Fibroblast of pulmonary artery (primary cell): ENCODE data around the gene HAUS5.

Experiments
- DNase-seq: peaks from one replicate; pipeline ENCODE4 v3.0.0-alpha.2; 2010; ENCODE audit warnings: low read depth
- H3K4me3 ChIP-seq: replicated peaks from 2 replicates; pipeline ENCODE4 v1.5.1; 2011; ENCODE audit warnings: low read depth, mild to moderate bottlenecking, control low read depth, low read length, moderate library complexity
- TF ChIP-seq, protein P1 (sequence below): IDR thresholded peaks from 2 replicates; pipeline ENCODE4 v1.5.1; 2011; ENCODE audit warnings: mild to moderate bottlenecking, control low read depth, low read length, inconsistent platforms; ENCODE audit errors: missing control alignments

HAUS5 gene

DNA sequence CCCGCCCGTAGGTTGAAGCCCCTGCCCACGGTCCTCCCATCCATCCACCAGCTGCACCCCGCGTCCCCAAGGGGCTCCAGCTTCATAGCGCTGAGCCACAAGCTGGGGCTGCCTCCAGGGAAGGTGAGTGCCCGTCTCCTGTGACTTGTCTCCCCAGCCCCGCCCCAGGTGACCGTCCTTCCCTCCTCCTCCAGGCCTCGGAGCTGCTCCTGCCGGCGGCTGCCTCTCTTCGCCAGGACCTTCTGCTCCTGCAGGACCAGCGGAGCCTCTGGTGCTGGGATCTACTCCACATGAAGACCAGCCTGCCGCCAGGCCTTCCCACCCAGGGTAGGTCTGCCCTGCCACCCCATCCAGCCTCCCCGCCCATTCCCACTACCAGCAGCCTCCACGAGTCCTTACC, 7.5 kb downstream of the HAUS5 start:
- DNase-seq = no peak
- no peak overlapping the region for H3K4me3 ChIP-seq
- TF ChIP-seq, protein P1, sequence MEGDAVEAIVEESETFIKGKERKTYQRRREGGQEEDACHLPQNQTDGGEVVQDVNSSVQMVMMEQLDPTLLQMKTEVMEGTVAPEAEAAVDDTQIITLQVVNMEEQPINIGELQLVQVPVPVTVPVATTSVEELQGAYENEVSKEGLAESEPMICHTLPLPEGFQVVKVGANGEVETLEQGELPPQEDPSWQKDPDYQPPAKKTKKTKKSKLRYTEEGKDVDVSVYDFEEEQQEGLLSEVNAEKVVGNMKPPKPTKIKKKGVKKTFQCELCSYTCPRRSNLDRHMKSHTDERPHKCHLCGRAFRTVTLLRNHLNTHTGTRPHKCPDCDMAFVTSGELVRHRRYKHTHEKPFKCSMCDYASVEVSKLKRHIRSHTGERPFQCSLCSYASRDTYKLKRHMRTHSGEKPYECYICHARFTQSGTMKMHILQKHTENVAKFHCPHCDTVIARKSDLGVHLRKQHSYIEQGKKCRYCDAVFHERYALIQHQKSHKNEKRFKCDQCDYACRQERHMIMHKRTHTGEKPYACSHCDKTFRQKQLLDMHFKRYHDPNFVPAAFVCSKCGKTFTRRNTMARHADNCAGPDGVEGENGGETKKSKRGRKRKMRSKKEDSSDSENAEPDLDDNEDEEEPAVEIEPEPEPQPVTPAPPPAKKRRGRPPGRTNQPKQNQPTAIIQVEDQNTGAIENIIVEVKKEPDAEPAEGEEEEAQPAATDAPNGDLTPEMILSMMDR = no peak

DNA sequence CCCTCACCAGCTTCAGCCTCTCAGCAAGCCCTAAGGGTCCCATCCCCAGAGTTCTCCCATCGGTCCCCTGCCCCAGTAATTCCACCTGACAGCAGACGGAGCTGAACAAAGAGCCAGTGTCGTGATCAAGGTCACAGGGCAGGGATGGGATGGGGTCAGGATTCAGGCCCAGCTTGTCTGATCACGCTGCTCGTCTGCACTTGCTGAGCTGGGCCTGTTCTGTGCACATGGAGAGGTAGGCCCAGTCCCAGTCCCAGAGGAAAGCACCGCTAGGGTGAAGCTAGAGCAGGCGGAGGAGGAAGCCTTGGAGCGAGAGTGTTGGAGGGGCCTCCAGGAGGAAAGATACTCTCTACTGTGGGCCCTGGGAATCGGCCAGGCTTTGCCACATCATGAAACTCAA, 9.2 kb downstream of the HAUS5 start:
- TF ChIP-seq, protein P1 = no peak
- no peak overlapping the region for H3K4me3 ChIP-seq
- DNase-seq = no peak

DNA sequence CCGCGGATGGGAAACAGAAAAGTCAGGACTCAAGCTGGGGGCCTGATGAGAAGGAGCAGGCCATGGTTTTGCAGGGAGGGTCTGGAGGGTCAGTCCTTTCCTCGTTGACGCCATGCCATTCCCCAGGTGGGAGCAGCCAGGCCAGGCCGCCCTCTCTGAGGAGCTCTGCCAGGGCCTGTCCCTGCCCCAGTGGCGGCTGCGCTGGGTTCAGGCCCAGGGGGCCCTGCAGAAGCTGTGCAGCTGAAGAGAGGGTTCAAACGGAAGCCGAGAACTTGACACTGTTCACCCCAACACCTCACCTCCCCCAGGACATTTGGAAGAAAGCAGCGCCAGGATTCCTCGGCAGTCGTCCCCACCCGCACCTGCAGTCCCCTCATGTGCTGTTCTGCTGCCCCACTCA, 10.2 kb downstream of the HAUS5 start:
- TF ChIP-seq, protein P1 = no peak
- no peak for DNase-seq
- no peak overlapping the region for H3K4me3 ChIP-seq

DNA sequence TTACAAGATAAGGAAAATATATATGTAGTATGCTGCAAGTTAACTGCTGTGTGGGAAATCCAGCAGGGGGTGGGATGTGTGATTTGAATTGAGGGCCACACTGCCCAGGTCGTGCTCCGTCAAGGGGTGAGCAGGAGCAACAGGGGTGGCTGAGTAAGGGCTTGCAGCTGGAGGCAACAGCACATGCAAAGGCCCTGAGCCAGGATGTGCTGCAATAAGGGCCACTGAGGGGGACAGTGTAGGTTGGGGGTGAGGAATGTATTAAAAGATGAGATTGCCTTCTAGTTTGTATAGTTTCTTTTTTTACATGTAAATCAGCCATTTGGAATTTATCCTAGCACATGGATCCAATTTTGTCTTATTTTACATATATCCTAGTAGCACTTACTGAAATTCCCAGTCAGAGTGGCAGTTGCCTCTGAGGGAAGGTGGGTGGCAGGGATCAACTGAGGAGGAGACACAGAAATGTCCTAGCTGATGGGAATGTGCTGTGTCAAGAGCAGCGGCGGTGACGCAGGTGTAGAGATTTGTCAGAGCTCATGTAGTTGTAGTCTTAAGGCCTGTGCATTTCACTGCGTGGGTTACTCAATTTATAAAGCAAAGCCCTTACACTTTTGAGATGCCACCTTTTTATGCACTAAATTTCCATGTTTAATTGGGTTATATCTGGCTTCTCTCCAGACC, 10.9 kb downstream of the HAUS5 start:
- no peak for DNase-seq
- TF ChIP-seq, protein P1 = no peak
- no peak overlapping the region for H3K4me3 ChIP-seq

DNA sequence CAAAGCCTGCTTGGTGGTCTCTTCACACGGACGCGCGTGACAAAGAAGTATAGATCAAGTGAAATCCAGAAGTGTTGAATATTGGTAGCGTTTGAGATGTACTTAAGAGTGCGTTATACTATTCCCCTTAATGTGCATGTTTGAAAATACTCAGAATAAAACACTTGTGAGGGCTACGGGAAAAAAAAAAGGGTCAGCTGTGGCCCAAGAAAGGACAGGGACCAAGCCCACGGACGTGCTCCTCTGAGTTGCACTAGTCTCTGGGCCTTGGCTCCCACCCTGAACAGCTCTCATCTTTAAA, 15.7 kb downstream of the HAUS5 start:
- DNase-seq = no peak
- peak overlapping the region; percentile 97 for H3K4me3 ChIP-seq
- TF ChIP-seq, protein P1 = no peak

DNA sequence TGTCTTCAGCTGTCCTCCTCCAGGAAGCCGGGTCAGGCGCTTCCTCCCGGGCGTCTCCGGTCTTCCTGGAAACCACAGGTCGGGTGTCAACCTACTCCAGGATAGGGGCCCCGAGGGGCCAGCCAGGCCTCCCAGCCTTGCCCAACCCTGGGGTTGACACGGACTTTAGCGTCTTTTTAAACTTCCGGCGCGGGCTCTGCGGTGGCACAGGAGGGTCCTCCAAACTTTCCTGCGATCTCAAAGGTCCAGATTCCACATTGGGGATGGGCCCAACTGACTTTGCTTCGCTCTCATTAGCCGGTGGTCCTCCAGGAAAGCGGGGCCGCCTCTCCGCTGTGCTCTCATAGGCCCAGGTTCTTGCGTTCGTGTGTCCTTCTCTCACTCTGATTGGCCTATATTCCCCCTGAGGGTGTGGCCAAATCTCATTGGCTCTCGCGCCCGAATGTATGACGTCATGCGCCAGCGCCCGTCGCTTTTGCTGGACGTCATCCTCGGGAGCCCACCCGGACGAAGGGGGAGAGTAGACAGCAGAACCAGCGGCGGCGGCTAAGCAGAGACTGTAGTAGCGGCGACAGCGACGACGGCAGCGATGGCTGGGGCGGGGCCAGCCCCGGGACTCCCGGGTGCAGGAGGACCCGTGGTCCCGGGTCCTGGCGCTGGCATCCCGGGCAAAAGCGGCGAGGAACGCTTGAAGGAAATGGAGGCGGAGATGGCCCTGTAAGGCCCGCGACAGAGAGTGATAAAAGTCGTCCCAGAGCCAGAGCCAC, 16.2 kb downstream of the HAUS5 start, which contains the start of gene RBM42:
RBM42 (plus strand) TSS at position 472 of the 767 bp plus-strand sequence; CDS start at position 590, 118 bp downstream.
- peak; percentile 99 for DNase-seq
- TF ChIP-seq, protein P1 = no peak
- H3K4me3 ChIP-seq = peak within 1 kb of the TSS; percentile 97

DNA sequence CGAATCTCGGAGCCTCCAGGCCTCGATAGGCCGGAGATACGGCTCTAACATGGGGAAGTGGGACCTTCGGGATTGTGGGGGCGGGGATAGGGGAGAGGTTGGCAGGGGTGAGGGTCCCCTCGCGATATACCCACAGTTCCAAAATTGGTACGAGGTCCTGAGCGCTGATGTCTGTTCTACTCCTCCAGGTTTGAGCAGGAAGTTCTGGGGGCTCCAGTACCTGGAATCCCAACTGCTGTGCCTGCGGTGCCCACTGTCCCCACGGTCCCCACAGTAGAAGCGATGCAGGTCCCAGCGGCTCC, 16.7 kb downstream of the HAUS5 start:
- H3K4me3 ChIP-seq = peak overlapping the region; percentile 97
- DNase-seq = no peak
- TF ChIP-seq, protein P1 = no peak
